A673 (cell line): Measurements from ENCODE around the gene PIGK. TPM values are rescaled to one million over a fixed set of nuclear protein-coding genes. Genes with fewer than 3 reads are reported as not detected.

Source experiments
- BruUV-seq: library from RNA; stranded (reverse); fragments of 400-500 nt; replicated peaks from 2 replicates; lab custom pipeline; 2021; lab: Mats Ljungman, UMichigan
- CTCF ChIA-PET: fragments of 300-600 bp; sonication (Branson Sonifier 250); formaldehyde crosslinking; loops from one replicate; lab custom pipeline; 2022; ENCODE audit warnings: antibody characterized with exemption; lab: Charles Lee
- POLR2A ChIA-PET: fragments of 300-600 bp; sonication (Branson Sonifier 250); formaldehyde crosslinking; loops from one replicate; lab custom pipeline; 2022; ENCODE audit warnings: antibody characterized with exemption; ENCODE audit not compliant: low non-redundant PET; lab: Charles Lee
- DNase-seq: peaks from one replicate; pipeline ENCODE4 v3.0.0-alpha.2; 2015; ENCODE audit warnings: low spot score
- H3K27ac ChIP-seq: fragments of 200-600 bp; sonication (generic); 2 replicates; pipeline ENCODE4 v1.5.1; 2016; ENCODE audit warnings: mixed run types, low read depth, mild to moderate bottlenecking, mixed read lengths, antibody characterized with exemption, low read length; ENCODE audit not compliant: poor library complexity, severe bottlenecking
- H3K27me3 ChIP-seq: fragments of 200-600 bp; sonication (generic); replicated peaks from 2 replicates; pipeline ENCODE4 v1.6.1; 2017; ENCODE audit warnings: mixed run types, low read depth, mild to moderate bottlenecking, mixed read lengths, antibody characterized with exemption, low read length; ENCODE audit not compliant: insufficient read depth, poor library complexity
- H3K36me3 ChIP-seq: fragments of 200-600 bp; sonication (generic); 2 replicates; pipeline ENCODE4 v1.6.1; 2016; ENCODE audit warnings: mixed run types, mild to moderate bottlenecking, mixed read lengths, antibody characterized with exemption, low read length; ENCODE audit not compliant: insufficient read depth, poor library complexity, severe bottlenecking
- H3K4me1 ChIP-seq: fragments of 200-600 bp; sonication (generic); 2 replicates; pipeline ENCODE4 v1.6.1; 2017; ENCODE audit warnings: mixed run types, mild to moderate bottlenecking, mixed read lengths, antibody characterized with exemption, low read length; ENCODE audit not compliant: insufficient read depth, poor library complexity, severe bottlenecking
- H3K4me3 ChIP-seq: fragments of 200-600 bp; sonication (generic); 2 replicates; pipeline ENCODE4 v1.5.1; 2016; ENCODE audit warnings: low read depth, mixed run types, mild to moderate bottlenecking, mixed read lengths, low read length; ENCODE audit not compliant: poor library complexity, severe bottlenecking
- H3K9me3 ChIP-seq: fragments of 200-600 bp; sonication (generic); 2 replicates; pipeline ENCODE4 v1.6.1; 2016; ENCODE audit warnings: mixed run types, low read depth, mild to moderate bottlenecking, mixed read lengths, antibody characterized with exemption, low read length; ENCODE audit not compliant: poor library complexity, severe bottlenecking
- CTCF ChIP-seq: fragments of 300-800, 200-600 bp; sonication (generic); conservative IDR thresholded peaks from 2 replicates; pipeline ENCODE4 v1.5.1; 2017; ENCODE audit warnings: low read depth, mild to moderate bottlenecking, antibody characterized with exemption, low read length, moderate library complexity, mixed read lengths
- EZH2 ChIP-seq: fragments of 200-600 bp; sonication (generic); IDR thresholded peaks from 2 replicates; pipeline ENCODE4 v1.6.1; 2017; ENCODE audit warnings: borderline replicate concordance, low read depth, mild to moderate bottlenecking, mixed read lengths, antibody characterized with exemption, low read length; ENCODE audit not compliant: poor library complexity, severe bottlenecking
- intact Hi-C: fragments of 100-400 bp; cut with micrococcal nuclease; formaldehyde crosslinking; loops from one replicate; pipeline ENCODE4 v1.10.0; 2022; ENCODE audit not compliant: unreplicated experiment
- total RNA-seq: library from RNA; stranded (reverse); gene quantifications from 2 replicates; pipeline ENCODE4 v1.2.3, GENCODE V29; 2021

Gene PIGK
- total RNA-seq, 1 experiment from 2014 or later, result 28.8 TPM

- BruUV-seq, result no TSS peak
Measured at GRCh38 chr1:77057994-77058585, 161.1 kb downstream of the PIGK start.

GRCh38 chr1:77056525-77056924 is 162.7 kb downstream of the PIGK start:
- ChIA-PET POLR2A (no interaction called here), CTCF (no interaction called here)
- intact Hi-C loops, result no loop called here
- Histone ChIP-seq H3K36me3 (no peaks in the 10 kb centered on the region), H3K4me1 (no peaks in the 10 kb centered on the region), H3K4me3 (no peak overlapping the region), H3K27me3 (peaks cover 29% of the 10 kb centered on the region), H3K27ac (no peak overlapping the region), H3K9me3 (no peaks in the 10 kb centered on the region)
- TF ChIP-seq EZH2 (no peak), CTCF (no peak)
- BruUV-seq, result no TSS peak
- no peak for DNase-seq

More at GRCh38 chr1:77057994-77058585, 161.1 kb downstream of the PIGK start:
- Histone ChIP-seq H3K9me3 (no peaks in the 10 kb centered on the region), H3K4me3 (no peak overlapping the region), H3K36me3 (no peaks in the 10 kb centered on the region), H3K27me3 (peaks cover 29% of the 10 kb centered on the region), H3K4me1 (no peaks in the 10 kb centered on the region), H3K27ac (no peak overlapping the region)
- DNase-seq, result no peak
- intact Hi-C loops, result no loop called here
- ChIA-PET CTCF (no interaction called here), POLR2A (no interaction called here)
- TF ChIP-seq EZH2, result no peak
- TF ChIP-seq CTCF, result no peak

- Histone ChIP-seq H3K27me3 (peaks cover 21% of the 10 kb centered on the region), H3K27ac (no peak overlapping the region), H3K4me1 (no peaks in the 10 kb centered on the region), H3K36me3 (no peaks in the 10 kb centered on the region), H3K4me3 (no peak overlapping the region), H3K9me3 (no peaks in the 10 kb centered on the region)
- POLR2A ChIA-PET, result no interaction called here
- CTCF ChIA-PET, result no interaction called here
- DNase-seq, result no peak
- BruUV-seq, result no TSS peak
- intact Hi-C loops, result no loop called here
- TF ChIP-seq EZH2 (no peak), CTCF (no peak)
Measured at GRCh38 chr1:77051425-77051824, 167.8 kb downstream of the PIGK start.
